ENCODE measurements around the gene ADK. TPM values are rescaled to one million over a fixed set of nuclear protein-coding genes. Genes with fewer than 3 reads are reported as not detected.
"Not testable (repeated sequence)": the region's sequence is repeated elsewhere in the genome, so short reads cannot be mapped to it uniquely, and the experiment has no call there.

The ADK gene
- polyA plus RNA-seq, 1 donor (not counting 4 experiments of a cell fraction or from before 2014, with no cell fraction given): 139 TPM

- Histone ChIP-seq H3K9me3 (ENCODE audit: control insufficient read depth, low read depth, low read length) (no peaks in the 10 kb centered on the region), H3K4me1 (ENCODE audit: control insufficient read depth, extremely low read depth, insufficient read depth, low read length) (peaks cover 36% of the 10 kb centered on the region), H3K4me3 (ENCODE audit: control insufficient read depth in 2 of 3, extremely low read depth in 1 of 3, insufficient read depth in 2 of 3, low read depth in 1 of 3, low read length in 3 of 3) (peak overlapping the region in 1 of 3 experiments; percentile 10), H3K4me2 (ENCODE audit: control insufficient read depth, extremely low read depth, insufficient read depth, low read depth, low read length) (peak overlapping the region; percentile 49), H3K79me2 (ENCODE audit: control insufficient read depth, insufficient read depth, low read length) (peaks cover 85% of the 10 kb centered on the region), H3K36me3 (ENCODE audit: control insufficient read depth in 2 of 2, extremely low read depth in 1 of 2, insufficient read depth in 2 of 2, low read length in 2 of 2) (no peaks in the 10 kb centered on the region), H3K9me1 (ENCODE audit: control insufficient read depth, extremely low read depth, insufficient read depth, low read length) (no peaks in the 10 kb centered on the region), H2AFZ (ENCODE audit: control insufficient read depth, low read length) (no peak overlapping the region), H4K20me1 (ENCODE audit: control insufficient read depth, extremely low read depth, insufficient read depth, low read length) (no peaks in the 10 kb centered on the region), H3K27me3 (ENCODE audit: control insufficient read depth, extremely low read depth, insufficient read depth, low read length) (no peaks in the 10 kb centered on the region), H3K9ac (ENCODE audit: control insufficient read depth, extremely low read depth, insufficient read depth, low read length) (peak overlapping the region; percentile 9), H3K27ac (ENCODE audit: control insufficient read depth, insufficient read depth, low read length) (peak overlapping the region; percentile 56)
- DNase-seq (ENCODE audit: low read depth, low spot score) (no peak), FAIRE-seq (no peak)
- dilution Hi-C loops (cut with MboI; ENCODE audit: extremely low pct_ligation_motif_present, low sequenced_read_pairs): no loop called here
- TF ChIP-seq CTCF (optimal IDR thresholded peaks at IDR 0.05 in 1 of 3, IDR thresholded peaks at IDR 0.05 in 1 of 3, conservative IDR thresholded peaks at IDR 0.05 in 1 of 3; ENCODE audit: extremely low read depth in 1 of 3, insufficient read depth in 2 of 3, low read length in 3 of 3): no peak
- TF ChIP-seq EZH2 (IDR thresholded peaks at IDR 0.05; ENCODE audit: low read length): no peak
These were observed 36.2 kb downstream of the ADK start for GRCh38 chr10:74187237-74187636.

- H3K27ac ChIP-seq (ENCODE audit: control insufficient read depth, insufficient read depth, low read length): peak overlapping the region; percentile 83
- H3K4me1 ChIP-seq (ENCODE audit: control insufficient read depth, extremely low read depth, insufficient read depth, low read length): peaks cover 39% of the 10 kb centered on the region
- H3K27me3 ChIP-seq (ENCODE audit: control insufficient read depth, extremely low read depth, insufficient read depth, low read length); H3K9me3 ChIP-seq (ENCODE audit: control insufficient read depth, low read depth, low read length); H3K36me3 ChIP-seq (ENCODE audit: control insufficient read depth in 2 of 2, extremely low read depth in 1 of 2, insufficient read depth in 2 of 2, low read length in 2 of 2); dilution Hi-C loops (cut with MboI; ENCODE audit: extremely low pct_ligation_motif_present, low sequenced_read_pairs); H4K20me1 ChIP-seq (ENCODE audit: control insufficient read depth, extremely low read depth, insufficient read depth, low read length); DNase-seq (ENCODE audit: low read depth, low spot score); H3K4me3 ChIP-seq (ENCODE audit: control insufficient read depth in 2 of 3, extremely low read depth in 1 of 3, insufficient read depth in 2 of 3, low read depth in 1 of 3, low read length in 3 of 3); FAIRE-seq; H3K9me1 ChIP-seq (ENCODE audit: control insufficient read depth, extremely low read depth, insufficient read depth, low read length); H2AFZ ChIP-seq (ENCODE audit: control insufficient read depth, low read length): not testable (repeated sequence)
- H3K4me2 ChIP-seq (ENCODE audit: control insufficient read depth, extremely low read depth, insufficient read depth, low read depth, low read length): peak overlapping the region; percentile 90
- H3K9ac ChIP-seq (ENCODE audit: control insufficient read depth, extremely low read depth, insufficient read depth, low read length): peak overlapping the region; percentile 36
- peaks cover 83% of the 10 kb centered on the region for H3K79me2 ChIP-seq (ENCODE audit: control insufficient read depth, insufficient read depth, low read length)
These were observed 37.6 kb downstream of the ADK start for GRCh38 chr10:74188617-74189016.

GRCh38 chr10:74189999-74190421 lies 39.0 kb downstream of the ADK start:
- Histone ChIP-seq H3K9me3 (ENCODE audit: control insufficient read depth, low read depth, low read length) (no peaks in the 10 kb centered on the region), H3K4me1 (ENCODE audit: control insufficient read depth, extremely low read depth, insufficient read depth, low read length) (peaks cover 53% of the 10 kb centered on the region), H4K20me1 (ENCODE audit: control insufficient read depth, extremely low read depth, insufficient read depth, low read length) (no peaks in the 10 kb centered on the region), H3K4me2 (ENCODE audit: control insufficient read depth, extremely low read depth, insufficient read depth, low read depth, low read length) (peak overlapping the region; percentile 90), H3K9ac (ENCODE audit: control insufficient read depth, extremely low read depth, insufficient read depth, low read length) (peak overlapping the region; percentile 73), H3K4me3 (ENCODE audit: control insufficient read depth in 2 of 3, extremely low read depth in 1 of 3, insufficient read depth in 2 of 3, low read depth in 1 of 3, low read length in 3 of 3) (peak overlapping the region in 2 of 3 experiments; percentile 50 to 60), H2AFZ (ENCODE audit: control insufficient read depth, low read length) (no peak overlapping the region), H3K27me3 (ENCODE audit: control insufficient read depth, extremely low read depth, insufficient read depth, low read length) (no peaks in the 10 kb centered on the region), H3K79me2 (ENCODE audit: control insufficient read depth, insufficient read depth, low read length) (peaks cover 83% of the 10 kb centered on the region), H3K27ac (ENCODE audit: control insufficient read depth, insufficient read depth, low read length) (peak overlapping the region; percentile 83), H3K36me3 (ENCODE audit: control insufficient read depth in 2 of 2, extremely low read depth in 1 of 2, insufficient read depth in 2 of 2, low read length in 2 of 2) (no peaks in the 10 kb centered on the region), H3K9me1 (ENCODE audit: control insufficient read depth, extremely low read depth, insufficient read depth, low read length) (no peaks in the 10 kb centered on the region)
- no peak for TF ChIP-seq EZH2 (IDR thresholded peaks at IDR 0.05; ENCODE audit: low read length)
- TF ChIP-seq CTCF (optimal IDR thresholded peaks at IDR 0.05 in 1 of 3, IDR thresholded peaks at IDR 0.05 in 1 of 3, conservative IDR thresholded peaks at IDR 0.05 in 1 of 3; ENCODE audit: extremely low read depth in 1 of 3, insufficient read depth in 2 of 3, low read length in 3 of 3): no peak
- FAIRE-seq (peak; percentile 99), DNase-seq (ENCODE audit: low read depth, low spot score) (no peak)
- dilution Hi-C loops (cut with MboI; ENCODE audit: extremely low pct_ligation_motif_present, low sequenced_read_pairs): no loop called here
